ENCODE results near the gene WDR74. TPM values are rescaled to one million over a fixed set of nuclear protein-coding genes. Genes with fewer than 3 reads are reported as not detected.

WDR74 gene
- total and polyA plus RNA-seq, 9 of the 15 experiments (the other 6 are each of a cell fraction or from before 2014, with no cell fraction given): 32.7 to 210 (median 114) TPM

GRCh38 chr11:62805076-62805892 lies 34.1 kb downstream of the WDR74 start, which contains the start of gene NXF1 (continued):
- TF ChIP-seq, protein P1, sequence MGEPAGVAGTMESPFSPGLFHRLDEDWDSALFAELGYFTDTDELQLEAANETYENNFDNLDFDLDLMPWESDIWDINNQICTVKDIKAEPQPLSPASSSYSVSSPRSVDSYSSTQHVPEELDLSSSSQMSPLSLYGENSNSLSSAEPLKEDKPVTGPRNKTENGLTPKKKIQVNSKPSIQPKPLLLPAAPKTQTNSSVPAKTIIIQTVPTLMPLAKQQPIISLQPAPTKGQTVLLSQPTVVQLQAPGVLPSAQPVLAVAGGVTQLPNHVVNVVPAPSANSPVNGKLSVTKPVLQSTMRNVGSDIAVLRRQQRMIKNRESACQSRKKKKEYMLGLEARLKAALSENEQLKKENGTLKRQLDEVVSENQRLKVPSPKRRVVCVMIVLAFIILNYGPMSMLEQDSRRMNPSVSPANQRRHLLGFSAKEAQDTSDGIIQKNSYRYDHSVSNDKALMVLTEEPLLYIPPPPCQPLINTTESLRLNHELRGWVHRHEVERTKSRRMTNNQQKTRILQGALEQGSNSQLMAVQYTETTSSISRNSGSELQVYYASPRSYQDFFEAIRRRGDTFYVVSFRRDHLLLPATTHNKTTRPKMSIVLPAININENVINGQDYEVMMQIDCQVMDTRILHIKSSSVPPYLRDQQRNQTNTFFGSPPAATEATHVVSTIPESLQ (CRISPR knock-in tag; IDR thresholded peaks at IDR 0.05): peak; percentile 97
- TF ChIP-seq LEF1 (IDR thresholded peaks at IDR 0.05) (no peak), MEF2D (tag; conservative IDR thresholded peaks at IDR 0.05; ENCODE audit: low read depth) (no peak), TEAD1 (CRISPR knock-in tag; IDR thresholded peaks at IDR 0.05) (peak in 1 of 2 experiments; percentile 62; a peak in 2 of 4 replicates), E4F1 (CRISPR knock-in tag; IDR thresholded peaks at IDR 0.05; ENCODE audit: borderline replicate concordance) (no peak), TOE1 (IDR thresholded peaks at IDR 0.05; ENCODE audit: borderline replicate concordance) (0 out of 2 replicates have a peak, but pooled peaks have one; percentile 5), TOE1 (CRISPR knock-in tag; IDR thresholded peaks at IDR 0.05; ENCODE audit: borderline replicate concordance, low read depth) (peak; percentile 17; the same call in 1 of the 2 replicates)
- TF ChIP-seq, protein P2, sequence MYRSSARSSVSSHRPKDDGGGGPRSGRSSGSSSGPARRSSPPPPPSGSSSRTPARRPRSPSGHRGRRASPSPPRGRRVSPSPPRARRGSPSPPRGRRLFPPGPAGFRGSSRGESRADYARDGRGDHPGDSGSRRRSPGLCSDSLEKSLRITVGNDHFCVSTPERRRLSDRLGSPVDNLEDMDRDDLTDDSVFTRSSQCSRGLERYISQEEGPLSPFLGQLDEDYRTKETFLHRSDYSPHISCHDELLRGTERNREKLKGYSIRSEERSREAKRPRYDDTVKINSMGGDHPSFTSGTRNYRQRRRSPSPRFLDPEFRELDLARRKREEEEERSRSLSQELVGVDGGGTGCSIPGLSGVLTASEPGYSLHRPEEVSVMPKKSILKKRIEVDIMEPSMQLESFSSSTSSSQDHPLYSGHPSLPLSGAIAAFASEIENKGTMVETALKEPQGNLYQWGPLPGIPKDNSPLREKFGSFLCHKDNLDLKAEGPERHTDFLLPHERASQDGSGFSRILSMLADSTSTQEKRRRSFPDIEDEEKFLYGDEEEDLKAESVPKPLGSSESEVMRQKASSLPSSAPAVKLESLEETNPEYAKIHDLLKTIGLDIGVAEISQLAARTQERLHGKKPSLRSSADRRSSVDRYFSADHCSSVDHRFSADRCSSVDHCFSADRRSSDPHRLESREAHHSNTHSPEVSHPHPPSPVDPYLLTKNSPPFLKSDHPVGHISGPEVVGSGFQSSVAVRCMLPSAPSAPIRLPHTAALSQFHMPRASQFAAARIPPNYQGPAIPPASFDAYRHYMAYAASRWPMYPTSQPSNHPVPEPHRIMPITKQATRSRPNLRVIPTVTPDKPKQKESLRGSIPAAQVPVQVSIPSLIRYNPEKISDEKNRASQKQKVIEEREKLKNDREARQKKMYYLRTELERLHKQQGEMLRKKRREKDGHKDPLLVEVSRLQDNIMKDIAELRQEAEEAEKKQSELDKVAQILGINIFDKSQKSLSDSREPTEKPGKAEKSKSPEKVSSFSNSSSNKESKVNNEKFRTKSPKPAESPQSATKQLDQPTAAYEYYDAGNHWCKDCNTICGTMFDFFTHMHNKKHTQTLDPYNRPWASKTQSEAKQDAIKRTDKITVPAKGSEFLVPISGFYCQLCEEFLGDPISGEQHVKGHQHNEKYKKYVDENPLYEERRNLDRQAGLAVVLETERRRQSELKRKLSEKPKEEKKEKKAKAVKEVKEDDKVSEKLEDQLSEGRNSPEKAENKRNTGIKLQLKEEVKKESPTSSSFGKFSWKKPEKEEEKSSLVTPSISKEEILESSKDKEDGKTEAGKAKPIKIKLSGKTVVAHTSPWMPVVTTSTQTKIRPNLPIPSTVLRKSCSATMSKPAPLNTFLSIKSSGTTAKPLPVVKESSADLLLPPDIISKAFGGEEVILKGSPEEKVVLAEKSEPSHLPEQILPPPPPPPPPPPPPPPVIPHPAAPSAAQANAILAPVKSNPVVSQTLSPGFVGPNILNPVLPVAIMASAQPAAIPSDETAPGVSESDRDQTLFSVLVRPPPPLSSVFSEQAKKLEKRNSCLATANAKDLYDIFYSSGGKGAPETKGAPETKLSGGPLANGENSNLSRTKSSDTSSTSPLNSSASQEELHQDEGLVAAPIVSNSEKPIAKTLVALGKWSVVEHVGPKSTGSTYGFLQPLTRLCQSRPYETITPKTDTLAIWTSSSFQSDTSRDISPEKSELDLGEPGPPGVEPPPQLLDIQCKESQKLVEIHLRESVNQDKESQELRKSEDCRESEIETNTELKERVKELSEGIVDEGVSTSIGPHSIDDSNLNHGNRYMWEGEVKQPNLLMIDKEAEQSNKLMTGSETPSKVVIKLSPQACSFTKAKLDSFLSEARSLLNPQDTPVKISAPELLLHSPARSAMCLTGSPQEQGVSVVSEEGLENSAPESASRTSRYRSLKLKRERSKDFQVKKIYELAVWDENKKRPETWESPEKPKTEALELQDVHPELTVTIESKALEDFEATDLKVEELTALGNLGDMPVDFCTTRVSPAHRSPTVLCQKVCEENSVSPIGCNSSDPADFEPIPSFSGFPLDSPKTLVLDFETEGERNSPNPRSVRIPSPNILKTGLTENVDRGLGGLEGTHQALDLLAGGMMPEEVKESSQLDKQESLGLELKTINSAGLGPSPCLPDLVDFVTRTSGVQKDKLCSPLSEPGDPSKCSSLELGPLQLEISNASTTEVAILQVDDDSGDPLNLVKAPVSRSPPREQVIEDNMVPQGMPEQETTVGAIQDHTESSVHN (IDR thresholded peaks at IDR 0.05; ENCODE audit: borderline replicate concordance in 1 of 2, low read depth in 1 of 2): no peak
- TF ChIP-seq, protein P3, sequence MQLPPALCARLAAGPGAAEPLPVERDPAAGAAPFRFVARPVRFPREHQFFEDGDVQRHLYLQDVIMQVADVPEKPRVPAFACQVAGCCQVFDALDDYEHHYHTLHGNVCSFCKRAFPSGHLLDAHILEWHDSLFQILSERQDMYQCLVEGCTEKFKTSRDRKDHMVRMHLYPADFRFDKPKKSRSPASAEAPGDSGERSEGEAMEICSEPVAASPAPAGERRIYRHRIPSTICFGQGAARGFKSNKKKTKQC (CRISPR knock-in tag; IDR thresholded peaks at IDR 0.05): no peak; the same call in 1 of the 2 replicates

Measured in K562 (cell line).